Vagina (tissue), 2 donors: Measurements from ENCODE around the gene CCNB1. TPM values are rescaled to one million over a fixed set of nuclear protein-coding genes. Genes with fewer than 3 reads are reported as not detected.
"Not testable (repeated sequence)": the region's sequence is repeated elsewhere in the genome, so short reads cannot be mapped to it uniquely, and the experiment has no call there.

Experiments used
- DNase-seq, 2 donors: peaks; one replicate each; pipeline ENCODE4 v3.0.0-alpha.2; 2017; ENCODE audit errors: extremely low spot score in 2 of 2
- H3K27ac ChIP-seq: fragments of 200-600 bp; sonication (generic); one replicate; pipeline ENCODE4 v1.5.1; 2019
- H3K27me3 ChIP-seq: fragments of 200-600 bp; sonication (generic); one replicate; pipeline ENCODE4 v1.5.1; 2019
- H3K36me3 ChIP-seq, 2 donors: fragments of 200-600 bp; sonication (generic); one replicate each; pipeline ENCODE4 v1.5.1; 2017 to 2019
- H3K4me1 ChIP-seq: fragments of 200-600 bp; sonication (generic); one replicate; pipeline ENCODE4 v1.5.1; 2019
- H3K4me3 ChIP-seq, 2 donors: fragments of 200-600 bp; sonication (generic); 1 replicate in 1 of 2; 2 replicates in 1 of 2; pipeline ENCODE4 v1.5.1; 2016 to 2019
- H3K9me3 ChIP-seq: fragments of 200-600 bp; sonication (generic); one replicate; pipeline ENCODE4 v1.5.1; 2019
- CTCF ChIP-seq, 3 experiments: fragments of 450-650 bp in 2 of 3; fragments of 200-600 bp in 1 of 3; sonication (generic) in 1 of 3; IDR thresholded peaks; one replicate each; pipeline ENCODE4 v1.5.1; 2017 to 2019; ENCODE audit warnings: antibody characterized with exemption in 3 of 3, mild to moderate bottlenecking in 2 of 3, moderate library complexity in 2 of 3
- POLR2A ChIP-seq, 2 donors: fragments of 450-650 bp; IDR thresholded peaks; one replicate each; pipeline ENCODE4 v1.6.1; 2017; ENCODE audit warnings: antibody characterized with exemption in 2 of 2, mild to moderate bottlenecking in 2 of 2, moderate library complexity in 2 of 2
- POLR2AphosphoS5 ChIP-seq, 2 donors: sonication (generic); formaldehyde crosslinking; IDR thresholded peaks; one replicate each; pipeline ENCODE4 v1.9.0; 2017; ENCODE audit warnings: antibody characterized with exemption in 2 of 2, mild to moderate bottlenecking in 2 of 2, low read depth in 1 of 2; ENCODE audit not compliant: insufficient read depth in 1 of 2
- intact Hi-C: fragments of 100-400 bp; cut with DNase I; formaldehyde crosslinking; loops from one replicate; pipeline ENCODE4 v1.15.1; 2023
- total RNA-seq: library from RNA; depleted of rRNA; stranded (reverse); fragments of >200 nt; gene quantifications from one replicate; pipeline ENCODE4 v1.2.3, GENCODE V29; 2016

CCNB1 gene
- total RNA-seq, 1 donor from 2014 or later = 14.0 TPM

DNA sequence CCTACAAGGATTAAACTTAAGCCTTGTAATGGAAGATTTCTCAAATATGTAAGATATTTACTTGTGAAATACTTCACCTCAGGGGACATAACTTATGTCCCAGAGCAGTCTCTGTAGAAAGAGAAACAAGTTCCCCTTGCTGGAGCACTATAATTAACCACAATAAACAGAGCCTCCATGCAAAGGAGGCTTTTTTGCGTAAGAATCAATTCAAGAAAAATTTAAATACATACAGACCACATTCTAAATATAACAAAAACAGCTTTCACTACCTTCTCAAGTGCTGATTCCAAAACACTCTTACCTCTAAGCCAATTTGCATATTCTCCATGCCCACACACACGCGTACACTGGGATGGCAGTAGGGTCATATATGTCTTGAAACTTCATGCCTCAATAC, 30.7 kb upstream of the CCNB1 start:
- intact Hi-C loops = no loop called here
- H3K36me3 ChIP-seq = no peaks in the 10 kb centered on the region
- no peak for DNase-seq
- H3K4me3 ChIP-seq = no peak overlapping the region
- H3K27ac ChIP-seq = no peak overlapping the region
- TF ChIP-seq CTCF (IDR thresholded peaks at IDR 0.05) (no peak), POLR2AphosphoS5 (IDR thresholded peaks at IDR 0.05; ENCODE audit: insufficient read depth in 1 of 2, low read depth in 1 of 2) (no peak), POLR2A (IDR thresholded peaks at IDR 0.05) (no peak)
- no peaks in the 10 kb centered on the region for H3K27me3 ChIP-seq
- H3K9me3 ChIP-seq = no peaks in the 10 kb centered on the region
- H3K4me1 ChIP-seq = no peaks in the 10 kb centered on the region

DNA sequence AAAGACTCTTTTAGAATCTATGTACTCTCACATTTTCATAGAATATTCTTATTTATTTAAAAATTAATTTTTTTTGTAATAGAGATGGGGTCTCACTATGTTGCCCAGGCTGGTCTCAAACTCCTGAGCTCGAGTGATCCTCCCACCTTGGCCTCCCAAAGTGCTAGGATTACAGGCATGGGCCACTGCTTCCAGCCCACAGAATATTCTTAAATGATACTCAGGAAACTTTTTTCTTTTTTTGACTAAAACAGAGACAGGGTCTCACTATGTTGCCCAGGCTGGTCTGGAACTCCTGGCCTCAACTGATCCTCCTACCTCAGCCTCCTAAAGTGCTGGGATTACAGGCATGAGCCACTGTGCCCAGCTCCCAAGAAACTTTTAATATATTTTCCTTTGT, 29.7 kb upstream of the CCNB1 start:
- H3K4me3 ChIP-seq, H3K27me3 ChIP-seq, H3K9me3 ChIP-seq, H3K27ac ChIP-seq, DNase-seq, H3K4me1 ChIP-seq, H3K36me3 ChIP-seq, intact Hi-C loops: not testable (repeated sequence)

- H3K4me3 ChIP-seq = no peak overlapping the region
- TF ChIP-seq POLR2AphosphoS5 (IDR thresholded peaks at IDR 0.05; ENCODE audit: insufficient read depth in 1 of 2, low read depth in 1 of 2) (no peak), CTCF (IDR thresholded peaks at IDR 0.05) (no peak), POLR2A (IDR thresholded peaks at IDR 0.05) (no peak)
- intact Hi-C loops = no loop called here
- no peaks in the 10 kb centered on the region for H3K9me3 ChIP-seq
- no peaks in the 10 kb centered on the region for H3K27me3 ChIP-seq
- H3K36me3 ChIP-seq = no peaks in the 10 kb centered on the region
- DNase-seq = no peak
- no peaks in the 10 kb centered on the region for H3K4me1 ChIP-seq
- no peak overlapping the region for H3K27ac ChIP-seq
Measured at GRCh38 chr5:69137807-69138206, 29.1 kb upstream of the CCNB1 start.

DNA sequence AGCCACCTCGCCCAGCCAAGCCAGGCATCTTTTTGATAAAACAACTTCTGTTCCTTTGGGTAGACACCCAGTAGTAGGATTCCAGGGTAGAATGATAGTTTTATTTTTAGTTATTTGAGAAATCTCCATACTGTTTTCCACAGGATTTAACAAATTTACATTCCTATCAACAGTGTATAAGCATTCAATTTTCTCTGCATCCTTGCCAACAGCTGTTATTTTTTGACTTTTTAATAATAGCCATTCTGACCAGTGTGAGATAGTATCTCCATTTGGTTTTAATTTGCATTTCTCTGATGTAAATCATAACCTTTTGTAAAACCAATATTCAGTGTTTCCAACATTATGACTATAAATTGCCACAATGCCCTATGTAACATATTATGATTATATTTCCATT, 28.2 kb upstream of the CCNB1 start:
- H3K36me3 ChIP-seq = no peaks in the 10 kb centered on the region
- no peaks in the 10 kb centered on the region for H3K9me3 ChIP-seq
- H3K4me1 ChIP-seq = no peaks in the 10 kb centered on the region
- intact Hi-C loops = no loop called here
- TF ChIP-seq POLR2A (IDR thresholded peaks at IDR 0.05) = no peak
- no peak for TF ChIP-seq POLR2AphosphoS5 (IDR thresholded peaks at IDR 0.05; ENCODE audit: insufficient read depth in 1 of 2, low read depth in 1 of 2)
- no peak for TF ChIP-seq CTCF (IDR thresholded peaks at IDR 0.05)
- no peak overlapping the region for H3K27ac ChIP-seq
- no peak overlapping the region for H3K4me3 ChIP-seq
- H3K27me3 ChIP-seq = no peaks in the 10 kb centered on the region
- DNase-seq = no peak

DNA sequence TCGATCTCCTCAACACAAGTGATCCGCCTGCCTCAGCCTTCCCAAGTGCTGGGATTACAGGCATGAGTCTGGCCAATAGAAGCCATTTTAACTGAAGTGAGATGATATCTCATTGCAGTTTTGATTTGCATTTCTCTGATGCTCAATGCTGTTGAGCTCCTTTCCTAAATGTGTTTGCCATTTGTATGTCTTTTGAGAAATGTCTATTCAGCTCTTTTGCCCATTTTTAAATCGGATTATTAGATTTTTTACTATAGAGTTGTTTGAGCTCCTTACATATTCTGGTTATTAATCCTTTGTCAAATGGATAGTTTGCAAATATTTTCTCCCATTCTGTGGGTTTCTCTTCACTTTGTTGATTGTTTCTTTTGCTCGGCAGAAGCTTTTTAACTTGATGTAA, 26.7 kb upstream of the CCNB1 start:
- H3K36me3 ChIP-seq, H3K4me3 ChIP-seq, H3K27me3 ChIP-seq, intact Hi-C loops, H3K9me3 ChIP-seq, DNase-seq, H3K27ac ChIP-seq, H3K4me1 ChIP-seq: not testable (repeated sequence)

DNA sequence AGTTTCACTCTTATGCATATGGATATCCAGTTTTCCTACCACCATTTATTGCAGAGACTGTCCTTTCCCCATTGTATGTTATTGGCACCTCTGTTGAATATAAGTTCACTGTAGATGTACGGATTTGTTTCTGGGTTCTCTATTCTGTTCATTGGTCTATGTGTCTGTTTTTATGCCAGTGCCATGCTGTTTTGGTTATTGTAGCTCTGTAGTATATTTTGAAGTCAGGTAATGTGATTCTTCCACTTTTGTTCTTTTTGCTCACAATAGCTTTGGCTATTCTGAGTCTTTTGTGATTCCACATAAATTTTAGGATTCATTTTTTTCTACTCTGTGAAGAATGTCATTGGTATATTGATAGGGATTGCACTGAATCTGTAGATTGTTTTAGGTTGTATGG, 26.1 kb upstream of the CCNB1 start:
- Histone ChIP-seq H3K4me1 (no peaks in the 10 kb centered on the region), H3K27ac (no peak overlapping the region), H3K9me3 (no peaks in the 10 kb centered on the region), H3K27me3 (no peaks in the 10 kb centered on the region), H3K4me3 (no peak overlapping the region), H3K36me3 (no peaks in the 10 kb centered on the region)
- DNase-seq = no peak
- no peak for TF ChIP-seq POLR2A (IDR thresholded peaks at IDR 0.05)
- TF ChIP-seq POLR2AphosphoS5 (IDR thresholded peaks at IDR 0.05; ENCODE audit: insufficient read depth in 1 of 2, low read depth in 1 of 2) = no peak
- no peak for TF ChIP-seq CTCF (IDR thresholded peaks at IDR 0.05)
- intact Hi-C loops = no loop called here

DNA sequence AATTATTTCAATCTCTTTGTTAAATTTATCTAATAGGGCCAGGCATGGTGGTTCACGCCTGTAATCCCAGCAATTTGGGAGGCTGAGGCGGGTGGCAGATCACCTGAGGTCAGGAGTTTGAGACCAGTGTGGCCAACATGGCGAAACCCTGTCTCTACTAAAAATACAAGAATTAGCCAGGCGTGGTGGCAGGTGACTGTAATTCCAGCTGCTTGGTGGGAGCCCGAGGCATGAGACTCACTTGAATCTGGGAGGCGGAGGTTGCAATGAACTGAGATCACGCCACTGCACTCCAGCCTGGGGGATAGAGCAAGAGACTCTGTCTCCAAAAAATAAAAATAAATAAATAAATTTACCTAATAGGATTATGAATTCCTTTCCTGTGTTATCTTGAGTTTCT, 18.4 kb upstream of the CCNB1 start:
- H3K27ac ChIP-seq, H3K4me3 ChIP-seq, H3K4me1 ChIP-seq, H3K27me3 ChIP-seq, DNase-seq, H3K9me3 ChIP-seq, H3K36me3 ChIP-seq, intact Hi-C loops: not testable (repeated sequence)
